Upper lobe of right lung (tissue), 1 donor: ENCODE data around the gene PTGR3. TPM values are rescaled to one million over a fixed set of nuclear protein-coding genes. Genes with fewer than 3 reads are reported as not detected.

Experiments used
- ATAC-seq: fragments of 200-7000 bp; cut with Tn5 transposase; one replicate; pipeline ENCODE4 v1.9.1; 2020; ENCODE audit warnings: mild to moderate bottlenecking, moderate library complexity
- DNase-seq: peaks from one replicate; pipeline ENCODE4 v3.0.0-alpha.2; 2020
- H3K27ac ChIP-seq: fragments of 200-600 bp; one replicate; pipeline ENCODE4 v1.8.0; 2022
- H3K27me3 ChIP-seq: fragments of 200-600 bp; one replicate; pipeline ENCODE4 v1.8.0; 2022; ENCODE audit warnings: mild to moderate bottlenecking
- H3K36me3 ChIP-seq: fragments of 200-600 bp; one replicate; pipeline ENCODE4 v1.8.0; 2022
- H3K4me1 ChIP-seq: fragments of 200-600 bp; one replicate; pipeline ENCODE4 v1.8.0; 2022
- H3K4me3 ChIP-seq: fragments of 200-600 bp; one replicate; pipeline ENCODE4 v1.8.0; 2022; ENCODE audit warnings: mild to moderate bottlenecking
- H3K9me3 ChIP-seq: fragments of 200-600 bp; one replicate; pipeline ENCODE4 v1.8.0; 2022
- CTCF ChIP-seq: fragments of 200-600 bp; IDR thresholded peaks from one replicate; pipeline ENCODE4 v1.8.0; 2022; ENCODE audit warnings: antibody characterized with exemption
- intact Hi-C: fragments of 100-400 bp; cut with DNase I; formaldehyde crosslinking; loops from one replicate; pipeline ENCODE4 v1.11.0; 2022
- total RNA-seq: library from RNA; stranded (reverse); fragmentation: NEBNext Ultra II Directional; extraction: Animal tissue kit (Norgen Biotek cat#: 25700); gene quantifications from one replicate; pipeline ENCODE4 v1.2.1, GENCODE V29; 2021
- donor health status: DM: no; HTN: yes; CAD: no; lungs with severe emphysema.

PTGR3 gene
- total RNA-seq, 1 donor from 2014 or later: 27.7 TPM

- TF ChIP-seq CTCF: no peak
- no peaks in the 10 kb centered on the region for H3K9me3 ChIP-seq
- no peak overlapping the region for H3K4me3 ChIP-seq
- no peaks in the 10 kb centered on the region for H3K4me1 ChIP-seq
- ATAC-seq: no peak
- no peaks in the 10 kb centered on the region for H3K36me3 ChIP-seq
- DNase-seq: no peak
- H3K27me3 ChIP-seq: no peaks in the 10 kb centered on the region
- no peak overlapping the region for H3K27ac ChIP-seq
- intact Hi-C loops: no loop called here
Measured at GRCh38 chr18:75172299-75173124, 36.4 kb downstream of the PTGR3 start.

GRCh38 chr18:75170916-75171315 is 38.0 kb downstream of the PTGR3 start:
- Histone ChIP-seq H3K27ac (no peak overlapping the region), H3K9me3 (no peaks in the 10 kb centered on the region), H3K36me3 (no peaks in the 10 kb centered on the region), H3K27me3 (no peaks in the 10 kb centered on the region), H3K4me3 (no peak overlapping the region), H3K4me1 (no peaks in the 10 kb centered on the region)
- no peak for TF ChIP-seq CTCF
- DNase-seq (no peak), ATAC-seq (no peak)
- intact Hi-C loops: no loop called here

GRCh38 chr18:75170022-75170789 is 38.7 kb downstream of the PTGR3 start:
- Histone ChIP-seq H3K4me1 (no peaks in the 10 kb centered on the region), H3K36me3 (no peaks in the 10 kb centered on the region), H3K27me3 (no peaks in the 10 kb centered on the region), H3K4me3 (no peak overlapping the region), H3K9me3 (no peaks in the 10 kb centered on the region), H3K27ac (no peak overlapping the region)
- no peak for ATAC-seq
- TF ChIP-seq CTCF: no peak
- DNase-seq: no peak
- intact Hi-C loops: no loop called here

- Histone ChIP-seq H3K4me3 (no peak overlapping the region), H3K4me1 (no peaks in the 10 kb centered on the region), H3K27ac (no peak overlapping the region), H3K9me3 (no peaks in the 10 kb centered on the region), H3K36me3 (no peaks in the 10 kb centered on the region), H3K27me3 (no peaks in the 10 kb centered on the region)
- intact Hi-C loops: no loop called here
- ATAC-seq (no peak), DNase-seq (no peak)
- no peak for TF ChIP-seq CTCF
Measured at GRCh38 chr18:75169411-75169810, 39.5 kb downstream of the PTGR3 start.

GRCh38 chr18:75168619-75169018 is 40.3 kb downstream of the PTGR3 start:
- Histone ChIP-seq H3K36me3 (no peaks in the 10 kb centered on the region), H3K4me1 (no peaks in the 10 kb centered on the region), H3K9me3 (no peaks in the 10 kb centered on the region), H3K27me3 (no peaks in the 10 kb centered on the region), H3K4me3 (no peak overlapping the region), H3K27ac (no peak overlapping the region)
- intact Hi-C loops: no loop called here
- no peak for ATAC-seq
- DNase-seq: no peak
- no peak for TF ChIP-seq CTCF
